Caco-2 (cell line): ENCODE results near the gene MYBBP1A. TPM values are rescaled to one million over a fixed set of nuclear protein-coding genes. Genes with fewer than 3 reads are reported as not detected.

Experiments used
- BruUV-seq: library from RNA; stranded (reverse); fragments of 400-500 nt; replicated peaks from 2 replicates; lab custom pipeline; 2021; lab: Mats Ljungman, UMichigan
- CTCF ChIA-PET: fragments of 300-600 bp; sonication (Branson Sonifier 250); formaldehyde crosslinking; loops from one replicate; lab custom pipeline; 2022; ENCODE audit warnings: antibody characterized with exemption; lab: Charles Lee
- POLR2A ChIA-PET: fragments of 300-600 bp; sonication (Branson Sonifier 250); formaldehyde crosslinking; loops from one replicate; lab custom pipeline; 2022; ENCODE audit warnings: antibody characterized with exemption; lab: Charles Lee
- DNase-seq, 2 experiments: peaks; one replicate each; pipeline versions ENCODE4 v3.0.0 to v3.0.0-alpha.2; 2020 to 2022
- H3K27me3 ChIP-seq: replicated peaks from 2 replicates; pipeline ENCODE4 v1.6.0; 2011; ENCODE audit warnings: low read length; ENCODE audit not compliant: control insufficient read depth, insufficient read depth
- H3K36me3 ChIP-seq: 2 replicates; pipeline ENCODE4 v1.5.1; 2011; ENCODE audit warnings: low read length; ENCODE audit not compliant: control insufficient read depth, insufficient read depth
- H3K4me1 ChIP-seq: fragments of 250-450 bp; sonication (Bioruptor Pico); 2 replicates; pipeline ENCODE4 v1.5.1; 2020; ENCODE audit warnings: mild to moderate bottlenecking
- H3K4me3 ChIP-seq: 2 replicates; pipeline ENCODE4 v1.5.1; 2011; ENCODE audit warnings: low read depth, mild to moderate bottlenecking, control low read depth, low read length
- H3K9me3 ChIP-seq: fragments of 250-450 bp; sonication (Bioruptor Pico); 2 replicates; pipeline ENCODE4 v1.5.1; 2020; ENCODE audit warnings: mild to moderate bottlenecking, moderate library complexity
- H3K27ac Mint-ChIP-seq: one replicate; pipeline ENCODE4 v1.8.0; 2022; ENCODE audit warnings: mixed read lengths; ENCODE audit not compliant: unreplicated experiment
- H3K27me3 Mint-ChIP-seq: one replicate; pipeline ENCODE4 v1.8.0; 2022; ENCODE audit warnings: mixed read lengths; ENCODE audit not compliant: insufficient read depth, unreplicated experiment
- H3K36me3 Mint-ChIP-seq: one replicate; pipeline ENCODE4 v1.8.0; 2022; ENCODE audit warnings: mild to moderate bottlenecking, mixed read lengths; ENCODE audit not compliant: insufficient read depth, unreplicated experiment
- H3K4me1 Mint-ChIP-seq: one replicate; pipeline ENCODE4 v1.8.0; 2022; ENCODE audit warnings: low read depth, mixed read lengths; ENCODE audit not compliant: unreplicated experiment
- H3K4me3 Mint-ChIP-seq: one replicate; pipeline ENCODE4 v1.8.0; 2022; ENCODE audit warnings: mild to moderate bottlenecking, moderate library complexity, mixed read lengths; ENCODE audit not compliant: unreplicated experiment
- H3K9me3 Mint-ChIP-seq: one replicate; pipeline ENCODE4 v1.8.0; 2022; ENCODE audit warnings: mixed read lengths; ENCODE audit not compliant: unreplicated experiment
- CTCF ChIP-seq, 2 experiments: fragments of 200-600 bp in 1 of 2; IDR thresholded peaks; 1 replicate in 1 of 2; 2 replicates in 1 of 2; pipeline versions ENCODE4 v1.5.1 to v1.8.0; 2011 to 2022; ENCODE audit warnings: antibody characterized with exemption in 1 of 2, control low read depth in 1 of 2, inconsistent platforms in 1 of 2, low read depth in 1 of 2, low read length in 1 of 2, mild to moderate bottlenecking in 1 of 2, moderate library complexity in 1 of 2; ENCODE audit not compliant: insufficient read depth in 1 of 2, severe bottlenecking in 1 of 2, unreplicated experiment in 1 of 2
- intact Hi-C: fragments of 100-400 bp; cut with micrococcal nuclease; formaldehyde crosslinking; loops from one replicate; pipeline ENCODE4 v1.10.0; 2022; ENCODE audit not compliant: unreplicated experiment
- total RNA-seq: library from RNA; stranded (reverse); gene quantifications from 2 replicates; pipeline ENCODE4 v1.2.3, GENCODE V29; 2022

Gene MYBBP1A
- total RNA-seq, 1 experiment from 2014 or later = 44.5 TPM

- CTCF ChIA-PET = no interaction called here
- Mint-ChIP-seq H3K27me3 (no peaks in the 10 kb centered on the region), H3K27ac (no peak overlapping the region), H3K4me1 (no peaks in the 10 kb centered on the region), H3K9me3 (no peaks in the 10 kb centered on the region), H3K36me3 (no peaks in the 10 kb centered on the region), H3K4me3 (no peak overlapping the region)
- peaks cover 5% of the 10 kb centered on the region for H3K4me1 ChIP-seq
- no peaks in the 10 kb centered on the region for H3K9me3 ChIP-seq
- intact Hi-C loops = no loop called here
- H3K4me3 ChIP-seq = no peak overlapping the region
- BruUV-seq = no TSS peak
- no peak for TF ChIP-seq CTCF (IDR thresholded peaks at IDR 0.05; ENCODE audit: insufficient read depth in 1 of 2, low read depth in 1 of 2, low read length in 1 of 2, severe bottlenecking in 1 of 2, unreplicated experiment in 1 of 2)
- DNase-seq = no peak
- no peaks in the 10 kb centered on the region for H3K36me3 ChIP-seq
- no peaks in the 10 kb centered on the region for H3K27me3 ChIP-seq
- POLR2A ChIA-PET = no interaction called here
Measured at GRCh38 chr17:4572131-4572530, 16.9 kb upstream of the MYBBP1A start.

- CTCF ChIA-PET = no interaction called here
- POLR2A ChIA-PET = no interaction called here
- BruUV-seq = no TSS peak
- TF ChIP-seq CTCF (IDR thresholded peaks at IDR 0.05; ENCODE audit: insufficient read depth in 1 of 2, low read depth in 1 of 2, low read length in 1 of 2, severe bottlenecking in 1 of 2, unreplicated experiment in 1 of 2) = no peak
- intact Hi-C loops = loop anchor here (10.0 kb wide), 1 partner anchor 125 kb away; no protein-coding TSS in a partner anchor
- Mint-ChIP-seq H3K36me3 (no peaks in the 10 kb centered on the region), H3K27me3 (no peaks in the 10 kb centered on the region), H3K27ac (no peak overlapping the region), H3K4me1 (peaks cover 6% of the 10 kb centered on the region), H3K9me3 (no peaks in the 10 kb centered on the region), H3K4me3 (no peak overlapping the region)
- Histone ChIP-seq H3K4me3 (no peak overlapping the region), H3K27me3 (no peaks in the 10 kb centered on the region), H3K9me3 (no peaks in the 10 kb centered on the region), H3K36me3 (no peaks in the 10 kb centered on the region), H3K4me1 (peaks cover 5% of the 10 kb centered on the region; the same call in 1 of the 2 replicates)
- no peak for DNase-seq
Measured at GRCh38 chr17:4569591-4569990, 14.4 kb upstream of the MYBBP1A start.

- Histone ChIP-seq H3K4me1 (peaks cover 5% of the 10 kb centered on the region; the same call in 1 of the 2 replicates), H3K27me3 (no peaks in the 10 kb centered on the region), H3K4me3 (no peak overlapping the region), H3K36me3 (no peaks in the 10 kb centered on the region), H3K9me3 (no peaks in the 10 kb centered on the region)
- Mint-ChIP-seq H3K4me1 (peaks cover 6% of the 10 kb centered on the region), H3K27ac (peak overlapping the region; percentile 10), H3K4me3 (no peak overlapping the region), H3K36me3 (no peaks in the 10 kb centered on the region), H3K9me3 (no peaks in the 10 kb centered on the region), H3K27me3 (no peaks in the 10 kb centered on the region)
- TF ChIP-seq CTCF (IDR thresholded peaks at IDR 0.05; ENCODE audit: insufficient read depth in 1 of 2, low read depth in 1 of 2, low read length in 1 of 2, severe bottlenecking in 1 of 2, unreplicated experiment in 1 of 2) = peak; percentile 53 to 71
- CTCF ChIA-PET = interaction anchor here (0.6 to 2.0 kb wide), 7 partner anchors 12 to 145 kb away, joined by 3 to 22 read pairs (median 4); partner anchors contain the start of genes ARRB2, MYBBP1A and SMTNL2
- intact Hi-C loops = loop anchor here (1.0 to 10.0 kb wide), 3 partner anchors 18 to 128 kb away; partner anchors contain the start of gene SMTNL2
- DNase-seq = peak; percentile 62 to 70
- no TSS peak for BruUV-seq
- POLR2A ChIA-PET = interaction anchor here (0.5 kb wide), 1 partner anchor 44 kb away, joined by 3 read pairs; no protein-coding TSS in a partner anchor
Measured at GRCh38 chr17:4566785-4567184, 11.6 kb upstream of the MYBBP1A start.
